Loucy (cell line): ENCODE data around the gene SRSF8.

Experiments used
- H2AFZ ChIP-seq: fragments of 200-600 bp; sonication (generic); 2 replicates; pipeline ENCODE4 v1.6.0; 2016; ENCODE audit warnings: antibody characterized with exemption, mild to moderate bottlenecking, low read length, moderate library complexity
- H3F3A ChIP-seq: fragments of 200-600 bp; 2 replicates; pipeline ENCODE4 v1.6.0; 2016; ENCODE audit warnings: antibody characterized with exemption, low read depth, mild to moderate bottlenecking
- H3K27me3 ChIP-seq: fragments of 200-600 bp; sonication (generic); 2 replicates; pipeline ENCODE4 v1.6.1; 2014; ENCODE audit warnings: low read length, mild to moderate bottlenecking; ENCODE audit not compliant: insufficient read depth, poor library complexity, severe bottlenecking
- H3K36me3 ChIP-seq: fragments of 200-600 bp; sonication (generic); 2 replicates; pipeline ENCODE4 v1.6.1; 2016; ENCODE audit warnings: low read length; ENCODE audit not compliant: insufficient read depth
- H3K4me1 ChIP-seq: fragments of 200-600 bp; sonication (generic); 2 replicates; pipeline ENCODE4 v1.5.1; 2014; ENCODE audit warnings: low read length, mild to moderate bottlenecking; ENCODE audit not compliant: insufficient read depth, poor library complexity, severe bottlenecking
- H3K4me2 ChIP-seq: fragments of 200-600 bp; sonication (generic); 2 replicates; pipeline ENCODE4 v1.6.0; 2014; ENCODE audit warnings: antibody characterized with exemption, low read length, low read depth, mild to moderate bottlenecking; ENCODE audit not compliant: poor library complexity, severe bottlenecking
- H3K4me3 ChIP-seq: fragments of 200-600 bp; sonication (generic); 2 replicates; pipeline ENCODE4 v1.5.1; 2014; ENCODE audit warnings: low read length, mild to moderate bottlenecking, mixed read lengths; ENCODE audit not compliant: poor library complexity, severe bottlenecking
- H3K79me2 ChIP-seq: fragments of 200-600 bp; sonication (generic); 2 replicates; pipeline ENCODE4 v1.6.1; 2014; ENCODE audit warnings: low read length; ENCODE audit not compliant: insufficient read depth
- H3K9ac ChIP-seq: fragments of 200-600 bp; sonication (generic); 2 replicates; pipeline ENCODE4 v1.6.0; 2014; ENCODE audit warnings: mild to moderate bottlenecking, low read depth, low read length, moderate library complexity; ENCODE audit not compliant: poor library complexity, severe bottlenecking
- H3K9me2 ChIP-seq: fragments of 200-600 bp; sonication (generic); replicated peaks from 2 replicates; pipeline ENCODE4 v1.6.1; 2016; ENCODE audit warnings: low read depth, low read length, mixed read lengths
- H3K9me3 ChIP-seq: fragments of 200-600 bp; sonication (generic); 2 replicates; pipeline ENCODE4 v1.6.1; 2014; ENCODE audit warnings: mild to moderate bottlenecking, antibody characterized with exemption, low read length, low read depth; ENCODE audit not compliant: insufficient read depth
- H4K20me1 ChIP-seq: fragments of 200-600 bp; sonication (generic); 2 replicates; pipeline ENCODE4 v1.6.0; 2014; ENCODE audit warnings: antibody characterized with exemption, low read length, mild to moderate bottlenecking; ENCODE audit not compliant: insufficient read depth, poor library complexity, severe bottlenecking
- EZH2phosphoT487 ChIP-seq: fragments of 200-600 bp; IDR thresholded peaks from 2 replicates; pipeline ENCODE4 v1.6.1; 2018; ENCODE audit warnings: antibody characterized with exemption, mild to moderate bottlenecking, moderate library complexity, borderline replicate concordance
- TF ChIP-seq, protein P1 (sequence below): fragments of 200-600 bp; sonication (generic); conservative IDR thresholded peaks from 2 replicates; pipeline ENCODE4 v1.5.1; 2014; ENCODE audit warnings: mild to moderate bottlenecking, antibody characterized with exemption, low read length

The SRSF8 gene

DNA sequence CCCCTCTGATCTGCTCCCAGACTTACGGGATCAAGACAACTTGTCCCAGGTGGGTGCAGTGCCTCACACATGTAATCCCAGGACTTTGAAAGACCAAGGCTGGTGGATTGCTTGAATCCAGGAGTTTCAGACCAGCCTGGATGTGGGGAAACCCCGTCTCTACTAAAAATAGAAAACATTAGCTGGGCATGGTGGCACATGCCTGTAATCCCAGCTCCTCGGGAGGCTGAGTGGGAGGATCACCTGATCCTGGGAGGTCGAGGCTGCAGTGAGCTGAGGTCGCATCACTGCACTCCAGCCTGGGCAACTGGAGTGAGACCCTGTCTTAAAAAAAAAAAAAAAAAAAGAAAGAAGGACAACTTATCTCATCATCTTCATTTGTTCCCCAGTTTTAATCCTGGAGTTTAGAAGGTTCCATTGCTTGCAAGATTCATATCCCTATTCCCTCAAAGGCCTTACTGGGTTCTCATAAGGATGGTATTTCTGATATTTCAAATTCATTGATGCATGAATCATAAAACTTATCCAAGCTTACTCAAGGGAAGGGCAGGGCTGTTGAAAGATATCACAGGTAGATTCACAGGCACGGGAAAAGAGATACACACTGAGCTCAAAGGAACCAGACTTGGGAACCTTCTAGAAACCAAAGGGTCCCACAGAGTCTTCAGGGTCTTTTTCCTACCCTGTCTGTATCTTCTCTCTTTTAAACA lies 37.6 kb downstream of the SRSF8 start:
- H4K20me1 ChIP-seq, result no peaks in the 10 kb centered on the region
- no peaks in the 10 kb centered on the region for H3K9me3 ChIP-seq
- peaks cover 59% of the 10 kb centered on the region for H3K4me1 ChIP-seq
- H3K9ac ChIP-seq, result no peak overlapping the region
- TF ChIP-seq, protein P1, sequence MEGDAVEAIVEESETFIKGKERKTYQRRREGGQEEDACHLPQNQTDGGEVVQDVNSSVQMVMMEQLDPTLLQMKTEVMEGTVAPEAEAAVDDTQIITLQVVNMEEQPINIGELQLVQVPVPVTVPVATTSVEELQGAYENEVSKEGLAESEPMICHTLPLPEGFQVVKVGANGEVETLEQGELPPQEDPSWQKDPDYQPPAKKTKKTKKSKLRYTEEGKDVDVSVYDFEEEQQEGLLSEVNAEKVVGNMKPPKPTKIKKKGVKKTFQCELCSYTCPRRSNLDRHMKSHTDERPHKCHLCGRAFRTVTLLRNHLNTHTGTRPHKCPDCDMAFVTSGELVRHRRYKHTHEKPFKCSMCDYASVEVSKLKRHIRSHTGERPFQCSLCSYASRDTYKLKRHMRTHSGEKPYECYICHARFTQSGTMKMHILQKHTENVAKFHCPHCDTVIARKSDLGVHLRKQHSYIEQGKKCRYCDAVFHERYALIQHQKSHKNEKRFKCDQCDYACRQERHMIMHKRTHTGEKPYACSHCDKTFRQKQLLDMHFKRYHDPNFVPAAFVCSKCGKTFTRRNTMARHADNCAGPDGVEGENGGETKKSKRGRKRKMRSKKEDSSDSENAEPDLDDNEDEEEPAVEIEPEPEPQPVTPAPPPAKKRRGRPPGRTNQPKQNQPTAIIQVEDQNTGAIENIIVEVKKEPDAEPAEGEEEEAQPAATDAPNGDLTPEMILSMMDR, result no peak
- no peak for TF ChIP-seq EZH2phosphoT487
- peaks cover 34% of the 10 kb centered on the region for H3K79me2 ChIP-seq
- H2AFZ ChIP-seq, result no peak overlapping the region
- H3K4me3 ChIP-seq, result no peak overlapping the region
- no peaks in the 10 kb centered on the region for H3K36me3 ChIP-seq
- H3K4me2 ChIP-seq, result no peak overlapping the region
- H3K27me3 ChIP-seq, result no peaks in the 10 kb centered on the region
- H3K9me2 ChIP-seq, result no peaks in the 10 kb centered on the region
- H3F3A ChIP-seq, result no peaks in the 10 kb centered on the region

DNA sequence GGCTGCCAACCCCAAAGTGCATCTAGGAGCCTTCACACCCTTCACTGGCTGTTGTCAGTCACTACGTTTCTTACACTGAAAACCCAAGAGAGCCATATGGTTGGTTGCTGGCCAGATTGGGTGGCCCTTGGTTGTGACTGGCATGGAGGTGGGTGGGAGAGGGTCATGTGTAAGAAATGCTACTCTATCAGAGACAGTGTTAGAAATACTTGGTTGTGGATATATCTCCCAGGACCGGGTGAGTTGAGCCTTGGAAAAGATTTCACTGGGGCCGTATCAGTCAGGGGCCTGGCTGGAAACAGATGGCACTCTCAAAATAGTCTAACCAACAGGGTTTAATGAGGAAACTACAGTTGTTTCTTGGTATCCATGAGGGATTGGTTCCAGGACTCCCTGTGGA lies 38.1 kb downstream of the SRSF8 start:
- H3K4me2 ChIP-seq, result no peak overlapping the region
- no peaks in the 10 kb centered on the region for H3F3A ChIP-seq
- TF ChIP-seq EZH2phosphoT487, result no peak
- TF ChIP-seq, protein P1, result no peak
- no peak overlapping the region for H3K9ac ChIP-seq
- no peaks in the 10 kb centered on the region for H3K27me3 ChIP-seq
- H3K36me3 ChIP-seq, result no peaks in the 10 kb centered on the region; the same call in 1 of the 2 replicates
- H3K4me1 ChIP-seq, result peaks cover 58% of the 10 kb centered on the region
- H2AFZ ChIP-seq, result no peak overlapping the region
- H3K79me2 ChIP-seq, result peaks cover 30% of the 10 kb centered on the region
- H3K9me3 ChIP-seq, result no peaks in the 10 kb centered on the region
- no peak overlapping the region for H3K4me3 ChIP-seq
- H3K9me2 ChIP-seq, result no peaks in the 10 kb centered on the region
- no peaks in the 10 kb centered on the region for H4K20me1 ChIP-seq

DNA sequence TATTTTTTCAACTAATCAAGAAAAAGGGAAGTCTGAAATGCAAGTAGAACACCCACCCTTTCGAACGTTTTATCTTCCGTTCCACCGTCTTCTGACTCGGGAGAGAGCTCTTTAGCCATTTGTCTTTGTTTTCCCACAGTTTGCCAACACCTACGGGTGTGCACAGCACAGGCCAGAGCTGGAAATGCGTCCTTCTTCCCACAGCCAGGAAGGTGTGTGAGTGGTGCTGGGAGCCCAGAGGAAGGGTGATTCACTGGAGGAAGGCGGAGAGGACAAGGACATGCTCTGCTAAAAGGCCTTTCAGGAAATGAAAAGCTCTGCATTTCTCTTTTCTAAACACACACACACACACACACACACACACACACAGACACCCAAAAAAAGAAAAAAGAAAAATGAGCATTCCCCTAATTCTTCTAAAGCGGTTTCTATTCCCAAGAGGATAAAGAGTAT lies 41.5 kb downstream of the SRSF8 start:
- H3K4me1 ChIP-seq, result peaks cover 33% of the 10 kb centered on the region

More for the DNA sequence above, 41.5 kb downstream of the SRSF8 start:
- H3K4me2 ChIP-seq, result no peak overlapping the region
- no peaks in the 10 kb centered on the region for H3K27me3 ChIP-seq
- H3K9ac ChIP-seq, result no peak overlapping the region
- no peaks in the 10 kb centered on the region for H3F3A ChIP-seq
- no peaks in the 10 kb centered on the region for H3K9me2 ChIP-seq
- no peak overlapping the region for H2AFZ ChIP-seq
- no peak for TF ChIP-seq EZH2phosphoT487
- TF ChIP-seq, protein P1, result no peak
- H4K20me1 ChIP-seq, result no peaks in the 10 kb centered on the region
- H3K79me2 ChIP-seq, result peaks cover 22% of the 10 kb centered on the region
- H3K4me3 ChIP-seq, result no peak overlapping the region
- no peaks in the 10 kb centered on the region for H3K9me3 ChIP-seq
- no peaks in the 10 kb centered on the region; the same call in 1 of the 2 replicates for H3K36me3 ChIP-seq
